Activated CD4-positive, CD25-positive, alpha-beta regulatory T cell (primary cell): ENCODE data around the gene SAMD4A.
"Not testable (repeated sequence)": the region's sequence is repeated elsewhere in the genome, so short reads cannot be mapped to it uniquely, and the experiment has no call there.

Source experiments
- DNase-seq, 4 experiments: peaks; one replicate each; lab custom pipeline; 2025; lab: John Stamatoyannopoulos, UW

Gene SAMD4A

DNA sequence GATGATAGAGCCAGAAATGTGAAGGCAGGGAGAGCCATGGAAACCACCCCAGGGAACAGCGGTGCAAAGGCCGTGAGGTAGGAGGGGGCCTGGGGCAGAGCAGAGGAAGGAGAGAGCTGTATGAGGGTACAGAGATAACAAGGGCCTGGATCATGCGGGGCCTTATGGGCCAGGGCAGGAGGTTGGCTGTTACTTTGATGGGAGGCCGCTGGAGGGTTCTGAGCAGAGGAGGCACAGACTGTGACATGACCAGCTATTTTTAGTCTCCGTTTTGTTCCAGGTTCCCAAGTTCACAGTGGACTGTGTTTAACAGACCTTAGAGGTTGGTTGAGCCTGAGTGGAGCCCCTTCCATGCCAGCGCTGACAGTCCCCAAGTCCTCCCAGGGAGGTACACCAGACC lies 217.1 kb downstream of the SAMD4A start:
- DNase-seq: no peak

DNA sequence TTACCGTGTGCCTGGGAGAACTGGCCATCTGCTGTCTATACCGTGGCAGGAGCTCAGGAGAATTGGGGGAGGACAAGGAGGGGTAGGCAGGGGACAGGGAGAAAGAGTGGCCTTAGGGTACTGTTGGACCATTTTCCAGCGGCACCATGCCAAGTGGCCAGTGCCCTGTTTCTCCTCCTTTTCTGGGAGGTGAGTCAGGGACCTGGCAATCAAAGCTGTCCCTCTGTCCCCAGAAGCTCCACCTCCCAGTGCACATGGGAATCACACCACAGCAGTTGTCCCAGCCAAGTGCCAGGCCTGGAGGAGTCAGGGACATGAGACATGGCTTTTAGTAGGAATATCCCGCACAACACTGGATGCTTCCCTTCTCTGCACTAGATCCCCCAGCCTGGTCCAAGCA lies 217.7 kb downstream of the SAMD4A start:
- DNase-seq: no peak

DNA sequence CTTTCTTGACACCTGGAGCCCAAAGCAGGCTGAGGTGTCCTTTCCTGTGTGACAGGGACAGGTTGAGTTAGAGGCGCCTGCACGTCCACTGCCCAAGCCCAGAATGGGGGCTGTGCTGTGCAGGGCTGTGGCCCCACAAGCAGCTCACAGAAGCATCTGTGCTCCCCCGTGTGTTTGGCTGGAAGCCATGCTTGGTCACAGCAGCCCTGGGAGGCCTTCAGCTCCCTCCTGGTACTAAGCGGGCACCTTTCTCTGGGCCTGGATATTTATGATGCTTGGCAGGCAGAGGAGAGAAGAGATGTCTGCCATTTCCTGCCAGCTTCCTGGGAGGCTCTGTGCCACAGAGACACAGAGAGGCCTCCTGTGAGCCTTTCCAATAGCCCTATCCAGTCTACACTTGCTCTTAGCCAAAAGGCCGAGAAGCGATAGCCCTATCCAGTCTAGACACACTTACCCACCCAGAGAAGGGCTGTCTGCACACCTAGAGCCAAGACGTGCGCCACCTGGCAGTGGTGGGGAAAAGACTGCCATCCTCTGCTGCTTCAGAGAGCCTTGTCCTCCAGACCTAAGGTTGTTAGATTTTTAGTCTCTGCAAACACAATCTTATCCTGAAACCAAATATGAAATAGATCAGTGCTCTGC lies 218.3 kb downstream of the SAMD4A start:
- DNase-seq: no peak

DNA sequence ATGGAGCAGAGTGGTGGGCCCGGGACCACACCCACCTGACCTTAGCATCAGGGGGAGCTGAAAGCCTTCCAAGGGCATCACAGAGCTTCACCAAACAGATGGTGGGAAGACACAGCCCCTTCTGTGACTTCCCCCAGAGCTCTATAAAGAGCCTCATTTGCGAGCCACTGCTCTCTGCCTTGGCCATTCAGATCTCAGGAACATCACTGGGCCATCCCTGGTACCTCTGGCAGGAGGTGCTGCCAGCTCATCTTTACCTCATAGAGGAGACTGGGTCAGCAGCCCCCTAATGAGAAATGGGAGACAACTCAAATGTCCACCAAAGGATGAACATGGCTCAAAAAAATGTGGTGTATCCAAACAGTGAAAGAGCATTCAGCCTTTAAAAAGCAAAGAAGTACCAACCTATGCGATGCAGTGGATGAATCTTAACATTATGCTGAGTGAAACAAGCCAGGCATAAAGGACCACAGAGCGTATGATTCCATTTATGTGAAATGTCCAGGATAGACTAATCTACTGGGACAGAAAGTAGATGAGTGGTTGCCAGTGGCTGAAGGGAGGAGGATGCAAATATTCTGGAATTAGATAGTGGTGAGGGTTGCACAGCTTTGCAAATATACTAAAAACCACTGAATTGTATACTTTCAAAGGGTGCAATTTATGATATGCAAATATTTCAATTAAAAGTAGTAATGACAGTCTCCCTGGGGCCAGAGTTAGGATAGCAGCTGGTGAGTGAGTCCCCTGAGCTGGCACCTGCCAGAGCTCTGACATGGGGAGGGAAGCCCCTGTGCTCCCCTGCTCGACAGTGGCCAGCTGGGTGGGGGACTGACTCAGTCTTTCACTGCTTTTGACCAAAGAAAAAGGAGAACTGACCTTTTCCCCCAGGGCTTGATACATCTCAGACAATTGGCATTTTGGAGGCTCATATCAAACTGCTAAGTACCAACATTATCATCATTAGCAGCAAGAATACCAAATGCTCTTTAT lies 219.1 kb downstream of the SAMD4A start:
- DNase-seq: no peak

DNA sequence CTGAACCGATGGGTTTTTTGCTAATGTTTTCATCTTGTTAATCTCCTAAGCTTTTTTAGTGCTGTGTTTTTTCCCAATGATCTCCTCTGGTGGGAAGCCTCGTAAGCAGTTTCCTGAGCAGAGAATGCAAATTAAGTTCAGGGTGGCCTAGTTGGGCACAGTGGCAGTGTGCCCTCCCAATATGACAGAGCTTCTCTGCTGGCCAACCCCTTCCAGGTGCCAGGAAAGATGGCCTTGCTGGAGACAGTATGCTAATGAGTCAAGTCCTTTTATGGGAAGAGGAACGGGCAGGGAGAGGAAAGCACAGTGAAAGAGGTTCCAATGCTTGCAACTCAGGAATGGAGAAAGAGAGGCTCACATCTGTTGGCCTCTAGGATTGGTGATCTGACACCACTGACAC lies 219.9 kb downstream of the SAMD4A start:
- no peak for DNase-seq

DNA sequence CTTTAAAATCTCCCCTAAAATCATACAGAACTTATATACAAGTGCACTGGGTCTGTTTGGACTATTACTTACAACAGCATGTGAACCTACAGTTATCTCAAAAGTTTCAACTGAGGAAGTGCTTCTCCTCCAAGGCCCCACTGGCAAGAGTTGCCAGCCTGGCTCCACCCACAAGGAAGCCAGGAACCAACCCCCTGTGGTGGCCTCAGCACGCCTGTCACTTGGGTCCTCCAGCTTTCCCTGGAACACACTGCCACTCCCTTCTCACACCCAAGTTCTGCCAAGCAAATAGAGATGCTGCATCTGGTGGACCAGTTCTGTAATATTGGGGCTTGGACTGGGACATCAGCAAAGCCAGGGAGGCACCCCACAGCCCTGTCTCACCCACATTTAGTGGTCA lies 220.3 kb downstream of the SAMD4A start:
- no peak for DNase-seq

DNA sequence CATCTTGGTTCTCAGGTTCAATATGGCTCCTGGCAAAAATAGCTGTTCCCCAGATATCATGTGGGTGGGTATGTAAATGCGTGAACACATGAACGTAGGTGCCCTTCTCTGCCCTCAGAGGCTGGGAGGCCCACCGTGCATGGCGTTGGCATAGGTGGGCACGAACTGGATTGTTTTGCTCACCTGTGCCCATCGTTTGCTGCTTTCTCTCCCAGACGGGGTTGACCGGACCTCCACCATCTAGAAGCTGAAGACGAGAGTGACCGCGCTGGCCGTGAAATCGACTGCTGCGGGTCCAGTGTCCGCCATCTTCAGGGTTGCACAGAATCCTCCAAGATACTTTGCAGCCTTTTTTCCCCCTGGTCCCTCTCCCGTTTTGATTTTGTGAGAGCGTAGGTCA lies 221.8 kb downstream of the SAMD4A start:
- no peak for DNase-seq

DNA sequence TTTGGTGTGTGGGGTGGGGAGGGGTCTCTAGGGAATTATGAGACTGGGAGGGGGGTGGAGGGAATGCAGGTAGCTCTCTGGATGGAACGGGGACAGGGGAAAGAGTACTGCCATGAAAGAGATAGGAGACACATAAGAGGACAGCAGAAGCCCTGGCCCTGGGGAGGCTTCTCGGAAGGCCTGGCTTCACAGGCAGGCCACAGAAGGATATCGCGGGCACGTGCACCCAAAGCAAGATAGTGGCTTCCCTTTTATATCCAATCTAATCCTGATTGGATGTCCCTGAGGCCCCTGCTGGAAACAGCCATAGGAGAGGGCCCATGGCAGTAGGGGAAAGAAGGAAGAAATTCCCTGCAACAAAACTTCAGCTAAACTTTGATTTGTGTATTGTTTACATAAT lies 222.2 kb downstream of the SAMD4A start:
- no peak for DNase-seq

DNA sequence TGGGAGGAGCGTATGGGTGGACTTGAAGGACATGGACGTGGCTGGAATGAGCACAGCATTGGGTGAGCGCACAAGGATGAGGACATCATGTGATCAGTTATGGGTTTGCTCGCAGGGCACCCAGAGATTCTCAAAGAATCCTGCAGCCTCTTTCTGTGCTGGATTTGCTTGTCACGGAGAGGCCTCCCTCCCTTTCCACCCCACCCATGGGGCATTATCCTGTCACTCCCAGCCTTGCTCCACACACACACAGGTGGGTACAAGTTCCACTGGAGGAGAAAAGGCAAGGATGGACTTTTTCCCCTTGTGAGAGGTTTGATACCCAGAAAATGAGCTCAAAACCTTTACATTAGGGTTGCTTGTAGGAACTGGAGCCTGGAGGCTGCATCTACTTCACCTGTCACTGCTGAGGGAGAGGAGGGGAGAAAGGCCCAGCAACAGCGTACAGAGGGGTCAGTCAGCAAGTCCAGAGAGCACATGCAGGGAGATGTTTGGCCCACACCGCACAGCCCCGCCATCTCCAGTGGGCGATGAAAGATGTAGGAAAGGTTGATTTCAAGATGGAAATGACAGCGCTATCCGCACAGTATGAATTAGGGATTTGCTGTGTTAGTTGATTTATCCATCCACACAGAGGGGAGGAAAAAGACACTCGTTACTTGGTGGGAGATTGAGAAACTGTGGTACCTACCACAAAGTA lies 223.0 kb downstream of the SAMD4A start:
- no peak for DNase-seq

DNA sequence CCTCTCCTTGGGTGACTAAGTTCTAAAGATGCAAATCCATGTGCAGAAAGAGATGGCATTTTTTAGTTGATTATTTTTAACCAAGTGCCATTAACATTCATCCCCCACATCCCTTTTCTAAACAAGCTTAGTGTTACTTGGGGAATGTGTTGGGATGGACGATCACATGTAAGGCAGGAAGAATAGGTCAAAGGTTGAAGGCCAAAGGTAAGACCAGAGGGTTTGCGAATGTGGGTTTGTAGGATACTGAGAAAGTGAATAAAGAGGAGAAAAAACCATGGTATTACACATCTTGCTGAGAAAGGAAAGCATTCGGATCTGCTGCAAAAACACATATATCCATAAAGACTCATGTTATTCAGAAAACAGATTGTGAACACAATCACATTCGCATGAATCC lies 224.1 kb downstream of the SAMD4A start:
- no peak for DNase-seq

DNA sequence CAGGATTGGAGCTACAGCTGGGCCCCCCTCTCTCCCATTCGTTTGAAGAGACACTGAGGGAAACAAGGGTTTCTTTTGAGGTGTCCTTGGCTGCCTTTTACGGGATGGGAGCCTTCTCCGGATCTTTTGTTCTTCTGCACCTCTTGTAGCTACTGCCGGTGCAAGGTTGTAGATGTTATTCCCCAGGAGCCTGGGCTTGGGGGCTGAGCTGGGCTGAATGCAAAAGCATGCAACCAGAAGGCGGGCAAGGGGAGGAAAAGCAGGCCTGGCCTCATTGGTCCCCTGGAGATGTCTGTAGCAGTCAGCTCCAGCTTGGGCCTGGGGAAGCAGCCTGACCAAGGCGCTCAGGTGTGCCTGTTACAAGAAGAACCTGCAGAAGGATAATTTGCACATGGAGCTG lies 225.4 kb downstream of the SAMD4A start:
- no peak for DNase-seq

DNA sequence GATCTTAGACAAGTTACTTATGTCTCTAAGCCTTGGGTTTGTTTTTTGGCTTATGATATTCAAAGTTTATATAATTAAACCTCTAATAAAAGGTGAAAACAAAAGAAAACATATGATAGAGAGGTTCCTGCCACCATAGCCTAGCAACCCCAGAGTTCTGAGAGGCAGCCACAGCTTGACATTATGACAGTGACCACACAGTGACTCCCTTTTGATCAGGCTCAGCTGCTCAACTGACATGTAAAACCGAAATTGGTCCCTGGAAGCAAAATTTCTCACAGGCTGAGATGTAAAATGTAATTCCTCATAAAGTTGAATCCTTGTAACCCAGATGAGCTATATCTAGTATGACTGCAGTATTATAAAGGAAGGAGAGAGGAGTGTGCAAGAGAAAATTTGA lies 227.2 kb downstream of the SAMD4A start:
- no peak for DNase-seq

DNA sequence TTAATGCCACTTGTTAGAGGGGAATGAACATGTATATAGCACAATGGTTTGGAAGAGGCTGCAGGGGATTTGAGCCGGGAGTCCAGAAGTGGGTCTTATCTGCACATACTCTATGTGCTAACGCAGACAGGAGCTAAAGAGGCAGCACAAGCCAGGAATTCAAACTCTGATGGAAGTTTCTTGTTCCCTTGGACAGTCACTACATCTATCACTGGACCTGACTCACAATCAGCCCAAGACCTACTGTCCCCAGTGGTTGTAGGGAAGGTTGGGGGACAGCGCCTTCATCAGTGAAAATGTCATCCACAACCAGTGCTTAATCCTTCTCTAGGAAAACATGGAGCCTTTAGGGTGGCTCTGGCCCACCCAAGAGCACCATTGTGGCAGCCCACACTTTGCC lies 227.9 kb downstream of the SAMD4A start:
- no peak for DNase-seq

DNA sequence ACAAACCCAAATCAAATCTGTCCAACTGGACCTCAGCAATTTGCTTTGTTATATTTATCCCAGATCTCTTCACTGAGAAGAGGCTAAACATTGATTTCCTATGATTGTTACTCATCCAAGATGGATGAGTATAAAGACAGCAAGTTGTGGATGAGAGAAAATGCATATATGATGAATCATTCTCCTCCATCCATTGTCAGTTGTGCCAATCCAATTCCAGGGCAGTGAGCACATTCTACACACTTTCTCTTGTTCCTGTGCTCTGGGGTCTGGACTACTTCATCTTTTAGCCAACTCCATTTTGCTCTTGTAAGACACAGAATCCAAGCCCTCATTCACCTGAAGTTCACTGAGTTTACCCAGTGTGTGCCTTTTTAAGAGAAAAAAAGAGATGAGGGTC lies 230.0 kb downstream of the SAMD4A start:
- no peak for DNase-seq

DNA sequence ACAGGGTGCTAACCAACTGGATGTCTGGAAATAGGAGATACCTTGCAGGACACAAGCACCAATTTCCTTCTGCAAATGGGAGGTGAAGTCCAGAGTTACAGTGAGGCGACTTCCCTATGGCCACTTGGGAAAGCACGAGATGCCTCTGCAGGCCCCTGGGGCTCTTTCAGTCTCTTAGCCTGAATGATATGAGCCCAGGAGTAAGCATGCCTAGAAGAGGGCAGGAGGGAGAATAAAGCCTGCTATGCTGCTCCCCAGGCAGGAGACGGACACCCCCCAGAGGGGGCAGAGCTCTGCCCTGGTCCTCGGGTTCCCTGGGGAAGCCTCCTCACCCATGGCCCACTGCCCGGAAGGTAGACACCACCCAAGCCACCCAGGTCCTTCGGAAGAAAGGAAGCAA lies 230.6 kb downstream of the SAMD4A start:
- DNase-seq: no peak

DNA sequence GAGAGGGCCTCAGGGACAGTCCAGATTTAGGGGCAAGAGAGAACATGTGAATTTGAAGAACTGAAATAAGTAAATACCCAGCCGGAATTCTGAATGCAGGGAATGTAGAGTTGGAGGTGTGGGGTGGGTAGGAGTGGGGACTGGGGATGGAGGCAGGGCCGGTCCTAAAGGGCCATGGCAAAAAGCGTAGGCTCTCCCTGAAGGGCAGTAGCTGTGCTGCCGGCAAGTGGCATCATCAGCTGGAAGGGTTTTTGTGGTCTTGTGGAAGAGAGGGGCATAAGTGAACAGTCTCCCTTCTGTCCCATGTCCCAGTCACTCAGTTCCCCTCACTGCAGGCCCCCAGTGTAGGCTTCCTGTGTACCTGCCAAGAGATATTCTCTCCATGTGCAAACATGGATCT lies 231.1 kb downstream of the SAMD4A start:
- DNase-seq: no peak

DNA sequence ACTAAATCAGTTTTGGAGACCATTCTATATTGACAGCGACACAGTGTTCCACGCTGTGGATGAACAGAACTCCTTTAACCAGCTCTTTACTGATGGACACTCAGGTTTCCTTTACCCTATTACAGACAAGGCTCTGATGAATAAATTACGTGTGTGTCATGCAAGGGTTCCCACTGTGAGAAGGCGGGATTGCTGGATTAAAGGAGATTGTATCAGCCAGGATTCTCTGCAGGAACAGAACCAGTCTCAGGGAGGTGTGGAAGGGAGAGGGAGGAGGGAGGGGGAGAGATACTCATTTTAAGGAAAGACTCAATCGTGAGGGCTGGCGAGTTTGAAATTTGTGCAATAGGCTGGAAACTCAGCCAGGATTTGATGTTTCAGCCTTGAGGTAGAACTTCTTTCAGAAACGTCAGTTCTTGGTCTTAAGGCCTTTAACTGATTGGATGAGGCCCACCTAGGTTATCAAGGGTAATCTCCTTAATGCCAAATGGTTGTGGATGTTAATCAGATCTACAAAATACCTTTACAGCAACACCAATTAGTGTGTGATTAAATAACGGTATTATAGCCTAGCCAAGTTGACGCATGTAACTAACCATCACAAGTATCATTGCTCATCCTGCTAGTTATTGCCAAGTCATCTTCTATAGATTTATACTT lies 231.7 kb downstream of the SAMD4A start:
- DNase-seq: no peak

DNA sequence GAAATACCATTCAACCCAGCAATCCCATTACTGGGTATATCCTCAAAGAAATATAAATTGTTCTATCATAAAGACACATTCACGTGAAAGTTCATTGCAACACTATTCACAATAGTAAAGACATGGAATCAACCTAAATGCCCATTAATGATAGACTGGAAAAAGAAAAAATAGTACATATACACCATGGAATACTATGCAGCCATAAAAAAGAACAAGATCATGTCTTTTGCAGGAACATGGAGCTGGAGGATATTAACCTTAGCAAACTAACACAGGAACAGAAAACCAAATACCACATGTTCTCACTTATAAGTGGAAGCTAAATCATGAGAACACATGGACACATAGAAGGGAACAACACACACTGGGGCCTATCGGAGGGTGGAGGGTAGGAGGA lies 234.6 kb downstream of the SAMD4A start:
- not testable (repeated sequence) for DNase-seq

DNA sequence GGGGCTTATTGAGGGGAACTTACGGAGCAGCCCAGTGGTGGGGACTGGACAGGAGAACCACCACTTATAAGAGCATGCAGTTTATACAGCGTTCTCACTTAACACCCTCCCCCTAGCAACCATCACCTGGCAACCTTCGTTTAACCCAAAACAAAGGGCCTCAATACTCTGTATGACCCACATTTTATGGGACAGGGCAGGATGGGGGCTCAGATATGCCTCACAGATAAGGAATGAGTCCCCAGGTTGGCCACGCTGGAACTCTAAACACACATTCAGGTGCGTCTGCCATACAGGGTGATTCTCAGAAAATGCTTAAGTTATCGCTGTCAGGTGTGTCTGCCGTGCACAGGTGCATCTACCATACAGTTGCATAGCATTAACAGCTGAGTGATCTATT lies 236.5 kb downstream of the SAMD4A start:
- no peak for DNase-seq

DNA sequence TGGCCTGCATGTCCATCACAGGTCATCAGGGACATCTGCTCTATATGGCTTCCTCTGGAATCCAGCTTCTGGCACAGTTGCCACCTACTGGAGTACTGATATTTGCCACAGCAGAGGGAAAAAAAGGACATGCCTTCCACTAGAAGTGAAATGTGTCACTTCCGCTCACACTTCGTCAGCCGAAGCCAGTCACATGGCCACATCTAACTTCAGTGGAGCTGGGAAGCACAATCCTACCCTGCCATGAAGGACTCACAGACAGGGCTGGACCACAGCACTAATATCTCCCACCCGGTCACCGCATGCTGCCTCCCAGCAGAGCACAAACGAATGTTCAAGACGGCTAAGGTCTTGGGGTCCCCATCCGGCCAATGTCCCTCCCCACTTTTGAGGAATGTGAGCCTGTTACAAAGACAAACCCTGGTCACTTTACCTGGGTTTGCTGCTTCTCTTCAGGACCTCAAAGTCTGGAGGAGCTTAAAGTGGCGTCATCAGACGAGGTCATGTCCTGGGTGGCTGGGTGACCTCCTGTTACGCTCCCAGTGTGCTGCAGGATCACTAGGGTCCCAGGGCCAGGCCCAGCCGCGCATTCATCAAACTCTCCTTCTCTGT lies 237.1 kb downstream of the SAMD4A start:
- no peak for DNase-seq

DNA sequence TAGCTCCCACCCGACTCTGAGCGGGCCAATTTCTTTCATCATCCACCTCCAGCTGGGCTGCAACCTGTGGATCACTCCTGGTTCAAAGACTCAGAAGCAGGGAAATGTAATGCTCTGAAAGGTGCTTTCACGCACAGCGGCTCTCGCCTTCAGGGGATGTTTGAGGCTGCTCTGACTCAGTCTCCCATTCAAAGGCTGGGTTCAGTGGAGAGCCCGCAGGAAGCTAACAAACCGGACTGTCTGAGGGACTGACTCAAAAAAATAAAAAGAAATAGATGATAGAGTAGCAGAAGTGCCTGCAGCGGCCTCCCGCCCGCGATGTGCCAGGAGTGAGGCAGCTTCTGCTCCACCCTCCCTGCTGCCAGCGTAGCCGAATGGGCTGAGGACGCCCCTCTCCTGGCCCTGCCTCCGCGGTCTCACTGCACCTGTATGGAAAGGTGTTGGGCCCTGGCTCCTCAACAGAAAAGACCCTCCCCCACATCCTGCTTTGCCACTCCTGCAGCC lies 237.7 kb downstream of the SAMD4A start:
- DNase-seq: no peak

DNA sequence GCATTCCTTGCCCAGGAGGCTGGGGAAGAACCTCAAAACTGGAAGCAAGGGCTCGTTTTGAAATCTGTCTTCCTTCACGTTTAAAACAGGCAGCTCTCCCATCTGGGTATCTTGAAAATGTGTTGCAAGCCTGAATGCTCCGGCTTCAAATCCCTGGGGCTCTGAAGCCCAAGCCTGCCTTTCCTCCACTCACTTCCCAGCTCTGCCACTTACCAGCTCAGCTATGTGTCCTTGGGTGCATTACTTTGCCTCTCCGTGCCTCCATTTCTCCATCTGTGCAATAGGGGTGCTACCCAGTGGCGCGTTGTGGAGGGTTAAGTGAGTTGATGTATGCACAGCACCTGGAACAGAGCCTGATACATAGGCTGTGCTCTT lies 238.1 kb downstream of the SAMD4A start:
- no peak for DNase-seq
